Ectodermal cell (in vitro differentiated cells): ENCODE data around the gene IRAK1.

Source experiments
- H3K27ac ChIP-seq: 2 replicates; pipeline ENCODE4 v1.7.0; 2013; ENCODE audit warnings: mild to moderate bottlenecking, low read depth, low read length; ENCODE audit not compliant: insufficient read depth, poor library complexity, severe bottlenecking
- H3K27me3 ChIP-seq: 2 replicates; pipeline ENCODE4 v1.7.0; 2013; ENCODE audit warnings: mild to moderate bottlenecking, low read length; ENCODE audit not compliant: insufficient read depth, control insufficient read depth, poor library complexity, severe bottlenecking
- H3K36me3 ChIP-seq: one replicate; pipeline ENCODE4 v1.7.0; 2013; ENCODE audit warnings: low read length; ENCODE audit not compliant: control insufficient read depth, insufficient read depth
- H3K4me1 ChIP-seq: one replicate; pipeline ENCODE4 v1.7.0; 2013; ENCODE audit warnings: low read length; ENCODE audit not compliant: control insufficient read depth, insufficient read depth
- H3K4me3 ChIP-seq: 2 replicates; pipeline ENCODE4 v1.7.0; 2013; ENCODE audit warnings: low read depth, low read length, control low read depth; ENCODE audit not compliant: insufficient read depth
- H3K9me3 ChIP-seq: 2 replicates; pipeline ENCODE4 v1.7.0; 2013; ENCODE audit warnings: mild to moderate bottlenecking, low read length, moderate library complexity; ENCODE audit not compliant: control insufficient read depth
- WGBS, 2 experiments: methylation state at CpG; one replicate each; pipeline ENCODE4 v1.1.7; 2013; ENCODE audit warnings: missing lambda C conversion rate in 2 of 2; 5-methylcytosine and 5-hydroxymethylcytosine counted together

Gene IRAK1

DNA sequence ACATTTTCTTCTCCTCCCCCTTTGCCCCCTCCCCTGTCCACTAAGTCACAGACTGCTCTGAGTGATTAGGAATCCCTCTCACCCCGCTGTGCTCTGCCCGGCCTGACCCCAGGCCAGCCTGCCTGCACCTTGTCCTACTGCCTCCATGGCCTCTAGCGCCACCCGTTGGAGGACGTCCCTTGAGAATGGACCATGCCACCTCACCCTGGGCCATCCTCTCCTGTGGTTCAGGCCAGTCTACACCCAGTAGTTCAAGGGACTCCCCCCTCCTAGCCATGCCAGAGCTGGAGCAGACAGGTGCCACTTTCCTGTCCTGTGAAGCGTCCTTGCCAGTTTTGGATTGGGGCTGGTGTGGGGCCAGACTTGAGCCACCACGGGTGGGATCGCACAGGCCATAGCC lies 9.7 kb upstream of the IRAK1 start:
- WGBS, 2 experiments = 92 to 95% methylated on average over 6 to 8 of the region's 8 CpGs
- no peaks in the 10 kb centered on the region for H3K27me3 ChIP-seq
- no peaks in the 10 kb centered on the region for H3K36me3 ChIP-seq
- no peak overlapping the region for H3K27ac ChIP-seq
- no peaks in the 10 kb centered on the region for H3K4me1 ChIP-seq
- H3K4me3 ChIP-seq = no peak overlapping the region
- no peaks in the 10 kb centered on the region for H3K9me3 ChIP-seq

- Histone ChIP-seq H3K36me3 (no peaks in the 10 kb centered on the region), H3K27ac (no peak overlapping the region), H3K4me3 (no peak overlapping the region), H3K4me1 (no peaks in the 10 kb centered on the region), H3K9me3 (no peaks in the 10 kb centered on the region), H3K27me3 (no peaks in the 10 kb centered on the region)
- WGBS, 2 experiments = 93% methylated on average over 13 of the region's 13 CpGs
Measured at GRCh38 chrX:154028502-154029184, 8.9 kb upstream of the IRAK1 start.

DNA sequence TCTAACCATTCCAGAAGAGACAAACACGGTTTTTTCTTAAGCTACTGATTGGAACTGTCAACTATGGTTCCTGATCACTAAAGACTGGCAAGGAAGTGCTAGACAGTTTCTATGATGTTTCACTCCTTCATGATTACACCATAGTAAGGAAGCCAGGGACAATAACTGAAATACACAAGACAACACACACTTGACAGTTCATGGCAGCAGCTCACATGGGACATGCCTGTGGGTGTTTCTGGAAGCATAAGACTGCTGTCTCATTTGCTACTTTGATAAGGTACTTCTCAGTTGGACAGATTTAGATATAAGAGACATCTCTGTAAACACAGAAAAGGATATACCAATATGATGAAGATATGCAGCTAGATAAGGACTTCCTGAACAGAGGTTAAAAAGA lies 8.3 kb upstream of the IRAK1 start:
- WGBS, 2 experiments = 82 to 96% methylated on average over 1 of the region's 1 CpG
- H3K4me1 ChIP-seq = peaks cover under 1% of the 10 kb centered on the region

DNA sequence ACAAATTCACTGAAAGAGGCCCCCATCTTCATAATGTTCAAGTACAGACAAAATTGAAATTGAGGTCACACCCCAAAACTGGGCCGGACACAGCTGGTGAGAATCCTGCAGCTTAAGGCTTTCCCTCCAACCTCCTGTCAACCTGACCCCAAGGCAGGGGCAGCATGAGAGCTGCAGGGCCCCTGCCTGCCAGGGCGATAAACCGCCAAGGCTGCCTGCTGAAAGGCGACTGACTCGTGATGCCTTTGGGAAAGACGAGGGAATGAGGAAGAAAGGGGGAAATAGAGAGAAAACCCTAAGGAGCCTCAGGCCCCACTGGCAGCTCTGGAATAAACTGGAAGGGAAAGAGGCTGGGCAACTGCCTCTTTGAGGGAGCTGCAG lies 7.3 kb upstream of the IRAK1 start:
- Histone ChIP-seq H3K4me1 (peaks cover 10% of the 10 kb centered on the region), H3K4me3 (no peak overlapping the region), H3K27me3 (no peaks in the 10 kb centered on the region), H3K36me3 (no peaks in the 10 kb centered on the region), H3K27ac (no peak overlapping the region), H3K9me3 (no peaks in the 10 kb centered on the region)
- WGBS, 2 experiments = 90 to 94% methylated on average over 6 of the region's 6 CpGs

More for the DNA sequence above, 8.3 kb upstream of the IRAK1 start:
- Histone ChIP-seq H3K27me3 (no peaks in the 10 kb centered on the region), H3K36me3 (no peaks in the 10 kb centered on the region), H3K4me3 (no peak overlapping the region), H3K27ac (no peak overlapping the region), H3K9me3 (no peaks in the 10 kb centered on the region)

- Histone ChIP-seq H3K4me3 (no peak overlapping the region), H3K36me3 (no peaks in the 10 kb centered on the region), H3K9me3 (no peaks in the 10 kb centered on the region), H3K27ac (no peak overlapping the region), H3K4me1 (peaks cover 11% of the 10 kb centered on the region), H3K27me3 (no peaks in the 10 kb centered on the region)
- 91 to 94% methylated on average over 21 of the region's 21 CpGs for WGBS, 2 experiments
Measured at GRCh38 chrX:154026136-154027021, 6.7 kb upstream of the IRAK1 start.

DNA sequence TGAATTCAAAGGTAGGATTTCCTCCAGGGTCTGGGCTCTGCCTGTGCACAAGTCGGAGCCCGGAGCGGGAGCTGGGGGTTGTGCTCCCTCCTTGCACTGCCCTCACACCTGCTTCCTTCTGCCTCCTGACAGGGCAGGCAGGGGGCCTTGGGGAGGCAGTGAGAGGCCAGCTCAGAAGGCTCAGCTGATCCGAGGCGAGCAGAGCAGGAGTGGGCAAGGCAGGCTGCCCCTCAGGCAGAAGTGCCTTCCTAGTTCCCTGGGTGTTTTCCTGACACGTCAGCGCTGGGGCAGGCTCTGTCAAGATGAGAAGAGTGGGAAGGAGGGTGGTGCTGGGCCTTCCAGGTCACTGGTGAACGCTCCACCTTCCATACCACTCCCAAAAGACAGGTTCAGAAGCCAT lies 5.5 kb upstream of the IRAK1 start:
- H3K27me3 ChIP-seq = no peaks in the 10 kb centered on the region
- no peak overlapping the region for H3K27ac ChIP-seq
- H3K4me3 ChIP-seq = no peak overlapping the region
- no peaks in the 10 kb centered on the region for H3K36me3 ChIP-seq
- 79 to 82% methylated on average over 8 of the region's 8 CpGs for WGBS, 2 experiments
- peaks cover 17% of the 10 kb centered on the region for H3K4me1 ChIP-seq
- H3K9me3 ChIP-seq = no peaks in the 10 kb centered on the region

DNA sequence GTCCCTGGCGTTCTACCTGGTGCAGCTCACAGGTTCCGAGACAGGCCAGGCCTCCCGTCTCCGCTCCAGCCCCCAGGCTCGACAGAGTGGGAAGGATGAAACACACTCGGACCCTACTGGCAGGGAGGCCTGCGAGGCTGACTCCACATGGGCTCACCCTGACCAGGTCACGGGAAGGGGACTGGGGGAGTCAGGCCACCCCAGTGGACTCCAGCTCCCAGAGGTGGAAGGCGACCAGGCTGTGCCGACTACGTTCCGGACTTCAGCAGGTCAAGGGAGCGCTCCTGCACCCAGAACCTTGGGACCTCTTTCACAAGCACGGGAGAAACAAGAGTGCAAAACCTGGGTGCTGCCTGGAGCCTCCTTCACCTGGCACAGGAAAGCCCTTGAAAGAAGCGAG lies 4.6 kb upstream of the IRAK1 start:
- peaks cover 17% of the 10 kb centered on the region for H3K4me1 ChIP-seq
- WGBS, 2 experiments = 96 to 97% methylated on average over 15 of the region's 15 CpGs
- H3K9me3 ChIP-seq = no peaks in the 10 kb centered on the region
- no peaks in the 10 kb centered on the region for H3K27me3 ChIP-seq
- H3K4me3 ChIP-seq = no peak overlapping the region
- H3K36me3 ChIP-seq = no peaks in the 10 kb centered on the region
- H3K27ac ChIP-seq = no peak overlapping the region

DNA sequence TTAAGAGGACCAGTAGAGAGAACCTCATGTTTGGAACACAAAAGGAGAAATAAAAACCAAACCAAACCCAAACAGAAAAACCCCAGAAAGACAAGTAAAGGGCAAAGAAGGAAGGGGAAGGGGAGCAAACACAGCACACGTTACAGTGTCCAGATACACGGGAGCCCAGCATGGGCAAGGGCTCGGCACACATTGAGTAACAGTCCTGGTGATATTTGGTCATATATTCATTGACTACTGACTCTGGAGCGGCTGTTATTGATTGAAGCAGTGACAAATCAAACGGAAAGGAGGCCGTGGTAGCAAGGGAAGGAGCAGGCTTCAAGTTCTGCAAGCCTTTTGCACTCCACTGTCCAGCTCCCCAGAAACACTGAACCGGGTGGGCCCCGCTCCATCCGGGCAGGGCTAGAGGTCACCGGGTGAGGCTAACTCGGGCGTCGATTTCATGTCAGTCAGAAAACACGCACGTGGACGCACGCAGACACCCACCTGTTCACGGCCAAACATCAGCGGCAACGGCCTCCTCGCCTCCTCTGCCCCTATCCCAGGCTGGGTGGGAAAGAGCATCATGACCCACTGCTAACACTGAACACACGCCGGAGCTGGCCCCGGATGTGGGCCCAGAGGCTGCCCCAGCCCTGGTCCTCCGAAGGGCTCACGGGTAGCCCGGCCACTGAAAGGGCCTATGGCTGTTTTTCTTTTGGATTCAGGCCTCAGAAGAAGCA lies 3.7 kb upstream of the IRAK1 start:
- no peaks in the 10 kb centered on the region for H3K36me3 ChIP-seq
- H3K9me3 ChIP-seq = no peaks in the 10 kb centered on the region
- H3K4me1 ChIP-seq = peaks cover 17% of the 10 kb centered on the region
- no peak overlapping the region for H3K4me3 ChIP-seq
- H3K27me3 ChIP-seq = no peaks in the 10 kb centered on the region
- WGBS, 2 experiments = 91 to 94% methylated on average over 27 of the region's 27 CpGs
- no peak overlapping the region for H3K27ac ChIP-seq

DNA sequence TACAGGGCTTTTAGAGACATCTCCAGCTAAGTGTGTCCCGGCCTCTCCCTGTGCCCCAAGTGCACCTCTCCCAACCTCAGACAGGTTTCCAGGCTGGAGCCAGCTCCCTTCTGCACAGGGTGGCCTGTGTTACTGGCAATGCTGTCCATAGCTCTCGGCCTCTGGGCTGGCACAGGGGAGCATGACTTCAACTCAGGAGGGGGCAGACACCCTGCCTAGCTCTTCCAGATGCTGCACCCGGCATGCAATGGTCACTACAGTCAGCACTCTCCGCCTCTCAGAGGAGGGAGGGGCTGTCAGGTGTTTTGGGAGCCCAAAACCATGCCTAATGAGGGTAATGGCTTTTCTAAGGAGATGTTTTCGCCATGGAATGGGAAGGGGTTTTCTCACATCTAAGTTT lies 2.4 kb upstream of the IRAK1 start:
- no peaks in the 10 kb centered on the region for H3K9me3 ChIP-seq
- H3K4me3 ChIP-seq = no peak overlapping the region
- H3K4me1 ChIP-seq = peaks cover 17% of the 10 kb centered on the region
- no peaks in the 10 kb centered on the region for H3K36me3 ChIP-seq
- 65 to 78% methylated on average over 5 of the region's 5 CpGs for WGBS, 2 experiments
- no peaks in the 10 kb centered on the region for H3K27me3 ChIP-seq
- peak overlapping the region; percentile 16 for H3K27ac ChIP-seq

- Histone ChIP-seq H3K27me3 (no peaks in the 10 kb centered on the region), H3K27ac (no peak overlapping the region), H3K9me3 (no peaks in the 10 kb centered on the region), H3K36me3 (no peaks in the 10 kb centered on the region), H3K4me1 (peaks cover 17% of the 10 kb centered on the region), H3K4me3 (no peak overlapping the region)
- 81 to 89% methylated on average over 11 of the region's 11 CpGs for WGBS, 2 experiments
Measured at GRCh38 chrX:154021131-154021611, 1.5 kb upstream of the IRAK1 start.
